Esophagus squamous epithelium (tissue), 4 donors: Measurements from ENCODE around the gene FAIM.

Experiments used
- CTCF ChIP-seq, 6 experiments: fragments of 450-650 bp in 4 of 6; fragments of 200-600 bp in 2 of 6; sonication (generic) in 2 of 6; IDR thresholded peaks; one replicate each; pipeline ENCODE4 v1.5.1; 2016 to 2019; ENCODE audit warnings: antibody characterized with exemption in 6 of 6, mild to moderate bottlenecking in 4 of 6, moderate library complexity in 4 of 6
- POLR2A ChIP-seq, 4 donors: fragments of 450-650 bp; IDR thresholded peaks; one replicate each; pipeline ENCODE4 v1.6.1; 2017; ENCODE audit warnings: antibody characterized with exemption in 4 of 4, mild to moderate bottlenecking in 4 of 4, moderate library complexity in 3 of 4

- TF ChIP-seq POLR2A (IDR thresholded peaks at IDR 0.05): no peak
- TF ChIP-seq CTCF (IDR thresholded peaks at IDR 0.05): no peak
Measured at GRCh38 chr3:138670407-138670806, 61.8 kb downstream of the FAIM start.
